Activated T-cell treated with anti-CD3 and anti-CD28 coated beads, Interleukin-2, amount 50 U/mL, for 72 hours (primary cell): ENCODE results near the gene IRAK2. TPM values are rescaled to one million over a fixed set of nuclear protein-coding genes. Genes with fewer than 3 reads are reported as not detected.

Experiments used
- ATAC-seq, 2 donors: fragments of 150-1000 bp; cut with Tn5 transposase; replicated peaks in 1 of 2; 2 replicates each; pipeline ENCODE4 v1.10.0; 2021; ENCODE audit warnings: moderate library complexity in 2 of 2, mild to moderate bottlenecking in 1 of 2
- DNase-seq, 2 donors: peaks; one replicate each; pipeline ENCODE4 v3.0.0; 2021 to 2022; ENCODE audit warnings: mixed read lengths in 1 of 2
- H3K27ac Mint-ChIP-seq: one replicate; pipeline ENCODE4 v1.8.0; 2022; ENCODE audit warnings: mild to moderate bottlenecking, moderate library complexity, mixed read lengths
- H3K27me3 Mint-ChIP-seq: one replicate; pipeline ENCODE4 v1.8.0; 2022; ENCODE audit warnings: low read depth, mixed read lengths
- H3K36me3 Mint-ChIP-seq, 2 donors: one replicate each; pipeline ENCODE4 v1.8.0; 2022; ENCODE audit warnings: mixed read lengths in 2 of 2, mild to moderate bottlenecking in 1 of 2; ENCODE audit not compliant: insufficient read depth in 2 of 2
- H3K4me1 Mint-ChIP-seq: one replicate; pipeline ENCODE4 v1.8.0; 2022; ENCODE audit warnings: low read depth, mixed read lengths
- H3K4me3 Mint-ChIP-seq, 2 donors: one replicate each; pipeline ENCODE4 v1.8.0; 2022; ENCODE audit warnings: mild to moderate bottlenecking in 2 of 2, mixed read lengths in 2 of 2, moderate library complexity in 2 of 2
- H3K9me3 Mint-ChIP-seq, 2 donors: one replicate each; pipeline ENCODE4 v1.8.0; 2022; ENCODE audit warnings: mixed read lengths in 2 of 2
- total RNA-seq, 2 donors: library from RNA; stranded (reverse); gene quantifications; one replicate each; pipeline ENCODE4 v1.2.3, GENCODE V29; 2022

Gene IRAK2
- total RNA-seq, 2 donors from 2014 or later, result 9.4 to 11.8 TPM

GRCh38 chr3:10198226-10198625 is 33.5 kb downstream of the IRAK2 start:
- DNase-seq, result no peak
- H3K27me3 Mint-ChIP-seq, result no peaks in the 10 kb centered on the region
- ATAC-seq, result no peak
- peak overlapping the region; percentile 92 for H3K27ac Mint-ChIP-seq
- no peaks in the 10 kb centered on the region for H3K36me3 Mint-ChIP-seq
- peak overlapping the region; percentile 65 to 70 for H3K4me3 Mint-ChIP-seq
- H3K4me1 Mint-ChIP-seq, result peaks cover 82% of the 10 kb centered on the region
- no peaks in the 10 kb centered on the region for H3K9me3 Mint-ChIP-seq

GRCh38 chr3:10198761-10199649 is 34.3 kb downstream of the IRAK2 start:
- Mint-ChIP-seq H3K4me3 (peak overlapping the region; percentile 65 to 70), H3K36me3 (peaks cover 0 to under 1% of the 10 kb centered on the region in 2 donors), H3K4me1 (peaks cover 82% of the 10 kb centered on the region), H3K27me3 (no peaks in the 10 kb centered on the region), H3K27ac (peak overlapping the region; percentile 92), H3K9me3 (no peaks in the 10 kb centered on the region)
- DNase-seq (peak; percentile 78 to 79), ATAC-seq (peak; percentile 82 to 85)

GRCh38 chr3:10204921-10205320 is 40.2 kb downstream of the IRAK2 start:
- DNase-seq (no peak), ATAC-seq (no peak)
- H3K27ac Mint-ChIP-seq, result peak overlapping the region; percentile 42
- peaks cover 41% of the 10 kb centered on the region for H3K4me1 Mint-ChIP-seq
- no peaks in the 10 kb centered on the region for H3K9me3 Mint-ChIP-seq
- peaks cover 0 to 2% of the 10 kb centered on the region in 2 donors for H3K36me3 Mint-ChIP-seq
- H3K4me3 Mint-ChIP-seq, result no peak overlapping the region
- no peaks in the 10 kb centered on the region for H3K27me3 Mint-ChIP-seq

- Mint-ChIP-seq H3K36me3 (peaks cover 0 to 2% of the 10 kb centered on the region in 2 donors), H3K27ac (peak overlapping the region; percentile 29), H3K4me1 (peaks cover 41% of the 10 kb centered on the region), H3K9me3 (no peaks in the 10 kb centered on the region), H3K27me3 (no peaks in the 10 kb centered on the region), H3K4me3 (no peak overlapping the region)
- ATAC-seq (peak; percentile 11 to 27), DNase-seq (no peak)
These were observed 40.9 kb downstream of the IRAK2 start for GRCh38 chr3:10205451-10206165.

GRCh38 chr3:10206166-10206511 is 41.4 kb downstream of the IRAK2 start:
- Mint-ChIP-seq H3K27ac (no peak overlapping the region), H3K36me3 (peaks cover 0 to 2% of the 10 kb centered on the region in 2 donors), H3K4me3 (no peak overlapping the region), H3K4me1 (peaks cover 41% of the 10 kb centered on the region), H3K27me3 (no peaks in the 10 kb centered on the region), H3K9me3 (no peaks in the 10 kb centered on the region)
- no peak for ATAC-seq
- no peak for DNase-seq

- DNase-seq, result no peak
- Mint-ChIP-seq H3K4me3 (peak overlapping the region in 1 of 2 donors; percentile 43), H3K27me3 (no peaks in the 10 kb centered on the region), H3K9me3 (peaks cover 3 to 5% of the 10 kb centered on the region in 2 donors), H3K4me1 (peaks cover 9% of the 10 kb centered on the region), H3K27ac (no peak overlapping the region), H3K36me3 (peaks cover 7 to 14% of the 10 kb centered on the region in 2 donors)
- ATAC-seq, result peak; percentile 27 to 77
These were observed 48.6 kb downstream of the IRAK2 start for GRCh38 chr3:10213156-10213792.

- Mint-ChIP-seq H3K9me3 (peaks cover 3 to 5% of the 10 kb centered on the region in 2 donors), H3K36me3 (peaks cover 7 to 17% of the 10 kb centered on the region in 2 donors), H3K27ac (no peak overlapping the region), H3K27me3 (no peaks in the 10 kb centered on the region), H3K4me3 (no peak overlapping the region), H3K4me1 (peaks cover 20% of the 10 kb centered on the region)
- ATAC-seq (no peak), DNase-seq (no peak)
These were observed 51.1 kb downstream of the IRAK2 start for GRCh38 chr3:10215578-10216368.

GRCh38 chr3:10217359-10217758 is 52.6 kb downstream of the IRAK2 start:
- Mint-ChIP-seq H3K4me1 (peaks cover 36% of the 10 kb centered on the region), H3K36me3 (peaks cover 7 to 17% of the 10 kb centered on the region in 2 donors), H3K9me3 (peaks cover 3 to 5% of the 10 kb centered on the region in 2 donors), H3K4me3 (no peak overlapping the region), H3K27me3 (no peaks in the 10 kb centered on the region), H3K27ac (no peak overlapping the region)
- DNase-seq (no peak), ATAC-seq (no peak)

- no peak overlapping the region for H3K4me3 Mint-ChIP-seq
- H3K36me3 Mint-ChIP-seq, result peaks cover 8 to 19% of the 10 kb centered on the region in 2 donors
- peaks cover 4 to 6% of the 10 kb centered on the region in 2 donors for H3K9me3 Mint-ChIP-seq
- H3K4me1 Mint-ChIP-seq, result peaks cover 50% of the 10 kb centered on the region
- DNase-seq, result no peak
- no peak overlapping the region for H3K27ac Mint-ChIP-seq
- H3K27me3 Mint-ChIP-seq, result no peaks in the 10 kb centered on the region
- ATAC-seq, result no peak
These were observed 55.0 kb downstream of the IRAK2 start for GRCh38 chr3:10219737-10220136.

- peaks cover 6 to 7% of the 10 kb centered on the region in 2 donors for H3K36me3 Mint-ChIP-seq
- peak; percentile 63 to 71 for ATAC-seq
- H3K4me3 Mint-ChIP-seq, result peak overlapping the region; percentile 12 to 29
- peak; percentile 59 to 64 for DNase-seq
- peaks cover 1 to 2% of the 10 kb centered on the region in 2 donors for H3K9me3 Mint-ChIP-seq
- H3K4me1 Mint-ChIP-seq, result peaks cover 75% of the 10 kb centered on the region
- H3K27ac Mint-ChIP-seq, result peak overlapping the region; percentile 6
- H3K27me3 Mint-ChIP-seq, result no peaks in the 10 kb centered on the region
These were observed 59.2 kb downstream of the IRAK2 start for GRCh38 chr3:10223676-10224639.

GRCh38 chr3:10224794-10225665 is 60.3 kb downstream of the IRAK2 start:
- Mint-ChIP-seq H3K4me3 (peak overlapping the region; percentile 64 to 67), H3K36me3 (peaks cover 3 to 6% of the 10 kb centered on the region in 2 donors), H3K9me3 (peaks cover 1 to 2% of the 10 kb centered on the region in 2 donors), H3K27ac (peak overlapping the region; percentile 68), H3K4me1 (peaks cover 82% of the 10 kb centered on the region), H3K27me3 (no peaks in the 10 kb centered on the region)
- ATAC-seq (peak; percentile 61 to 78), DNase-seq (peak; percentile 69 to 74)
